Amniotic epithelial cell (primary cell): ENCODE data around the gene CCDC68.

Experiments
- DNase-seq: peaks from one replicate; pipeline ENCODE4 v3.0.0-alpha.2; 2010; ENCODE audit warnings: low read depth

CCDC68 gene

DNA sequence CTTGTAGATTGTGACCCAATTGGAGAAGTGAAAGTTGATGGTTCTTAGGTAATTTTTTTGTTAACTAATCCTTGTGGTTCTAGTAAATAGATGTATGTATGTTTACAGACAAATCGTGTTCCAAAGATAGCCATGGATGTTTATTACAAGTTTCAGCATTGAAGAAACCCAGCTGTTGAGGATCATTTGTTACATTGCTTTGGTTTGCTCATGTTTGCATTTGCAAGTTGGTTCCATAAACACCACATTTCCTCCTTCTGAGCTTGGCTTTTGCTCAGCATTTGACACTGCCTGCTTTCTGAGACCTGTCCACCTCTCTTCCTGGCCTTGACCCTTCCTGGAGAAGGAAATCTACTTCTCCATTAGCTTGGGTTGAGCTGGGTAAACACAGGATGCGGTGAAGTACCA lies 1.8 kb upstream of the CCDC68 start:
- DNase-seq, result peak; percentile 80

- no peak for DNase-seq
These were observed 936 bp upstream of the CCDC68 start for GRCh38 chr18:54960197-54960596.

GRCh38 chr18:54957996-54958395 lies 1.3 kb downstream of the CCDC68 start:
- DNase-seq, result peak; percentile 64

DNA sequence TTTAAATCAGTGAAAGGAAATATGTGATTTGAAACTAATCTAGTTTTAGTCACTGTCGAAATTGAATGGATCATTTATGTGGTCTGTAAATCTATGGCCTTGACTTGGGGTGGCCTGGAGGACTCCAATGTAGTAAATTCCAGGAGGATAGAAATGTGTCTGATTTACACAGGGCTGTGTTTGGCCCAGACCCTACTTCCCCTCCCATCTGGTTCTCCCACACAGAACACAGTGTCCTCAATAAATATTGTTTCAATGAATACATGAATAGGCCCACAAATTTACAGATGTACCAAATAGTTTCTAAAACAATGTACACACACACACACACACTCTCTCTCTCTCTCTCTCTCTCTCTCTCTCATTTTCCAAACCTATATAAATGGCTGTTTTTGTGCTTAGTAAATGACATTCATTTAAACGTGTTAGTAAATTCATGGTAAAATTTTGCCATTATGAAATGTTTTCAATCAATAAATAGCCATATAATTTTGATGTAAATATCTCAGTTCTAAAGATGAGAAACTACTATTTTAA lies 1.9 kb downstream of the CCDC68 start:
- DNase-seq, result peak; percentile 64

- DNase-seq, result no peak
These were observed 2.8 kb downstream of the CCDC68 start for GRCh38 chr18:54956506-54956905.

DNA sequence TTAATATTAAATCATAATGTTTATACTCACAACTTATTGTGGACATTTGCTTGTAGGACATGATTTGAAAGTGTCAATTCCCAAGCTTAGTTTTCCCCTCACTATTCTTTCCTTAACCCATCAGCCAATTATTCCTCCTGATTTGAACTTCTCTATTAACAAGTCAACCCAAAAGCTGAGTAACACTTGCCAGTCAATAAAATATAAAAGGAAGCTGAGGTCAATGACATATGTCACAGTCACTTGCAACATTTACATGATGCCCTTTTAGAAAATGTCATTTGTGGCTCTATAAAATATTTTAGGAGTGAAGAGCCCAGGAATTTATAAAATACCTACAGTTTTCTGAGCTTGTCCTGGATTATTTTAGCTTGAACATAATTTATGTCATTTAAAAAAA lies 7.2 kb downstream of the CCDC68 start:
- DNase-seq, result no peak

DNA sequence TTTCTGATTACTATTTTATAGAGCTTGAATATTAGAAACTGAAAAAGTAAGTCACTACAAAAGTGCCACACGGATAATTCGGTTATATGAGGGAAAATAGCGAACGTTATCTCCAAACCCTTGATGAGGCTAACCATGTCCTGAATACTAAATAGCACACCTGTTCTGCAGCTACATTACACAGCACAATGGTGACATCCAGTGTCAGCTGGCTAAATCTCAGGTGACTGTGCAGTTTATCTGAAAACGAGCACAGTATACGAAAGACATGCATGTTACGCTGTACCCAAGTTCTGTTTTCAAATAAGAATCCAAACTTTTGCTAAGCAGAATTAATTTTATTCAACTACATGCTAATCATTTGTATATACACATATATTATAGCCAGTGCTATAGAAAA lies 9.0 kb downstream of the CCDC68 start:
- DNase-seq, result no peak

GRCh38 chr18:54949588-54949987 lies 9.7 kb downstream of the CCDC68 start:
- no peak for DNase-seq

GRCh38 chr18:54948350-54948837 lies 10.9 kb downstream of the CCDC68 start:
- DNase-seq, result no peak

DNA sequence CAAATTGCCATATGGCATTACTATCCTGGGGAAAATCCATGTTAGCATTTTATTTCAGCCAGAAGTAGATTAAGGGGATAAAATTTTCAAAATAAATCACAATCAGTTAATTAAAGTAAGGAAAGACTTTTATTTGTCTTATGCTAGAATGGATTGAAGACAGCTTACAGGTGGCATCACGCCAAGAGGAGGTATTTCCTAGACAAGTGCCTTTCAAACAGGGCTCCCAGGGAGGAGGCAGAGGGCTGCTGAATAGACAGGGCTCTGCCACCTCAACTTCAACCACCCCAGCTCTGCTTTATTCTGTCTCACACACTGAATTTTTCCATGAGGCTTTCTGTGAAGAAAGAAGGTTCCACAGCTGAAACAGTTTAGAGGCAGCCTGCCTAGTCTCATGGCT lies 12.2 kb downstream of the CCDC68 start:
- peak; percentile 32 for DNase-seq

GRCh38 chr18:54946149-54946581 lies 13.1 kb downstream of the CCDC68 start:
- peak; percentile 42 for DNase-seq

GRCh38 chr18:54945576-54946125 lies 13.6 kb downstream of the CCDC68 start:
- DNase-seq, result no peak

- no peak for DNase-seq
These were observed 16.7 kb downstream of the CCDC68 start for GRCh38 chr18:54942569-54942968.

DNA sequence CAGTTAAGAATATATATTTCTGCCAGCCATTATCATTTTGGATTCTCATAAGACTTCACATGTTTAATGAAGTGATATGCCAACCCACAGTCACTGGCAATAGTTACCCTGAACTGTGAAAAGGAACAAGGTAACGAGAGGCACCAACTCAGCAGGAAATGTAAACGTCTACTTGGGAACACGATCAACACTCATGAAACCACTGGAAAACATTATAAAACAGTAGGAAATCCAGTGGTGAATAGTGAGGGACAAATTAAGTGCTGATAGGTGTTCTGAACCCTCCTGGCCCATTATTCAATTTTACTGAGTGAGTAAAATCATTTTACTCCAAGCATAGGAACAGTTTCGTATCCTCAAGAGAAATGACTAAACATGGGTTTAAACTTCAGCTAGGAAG lies 17.1 kb downstream of the CCDC68 start:
- DNase-seq, result no peak

DNA sequence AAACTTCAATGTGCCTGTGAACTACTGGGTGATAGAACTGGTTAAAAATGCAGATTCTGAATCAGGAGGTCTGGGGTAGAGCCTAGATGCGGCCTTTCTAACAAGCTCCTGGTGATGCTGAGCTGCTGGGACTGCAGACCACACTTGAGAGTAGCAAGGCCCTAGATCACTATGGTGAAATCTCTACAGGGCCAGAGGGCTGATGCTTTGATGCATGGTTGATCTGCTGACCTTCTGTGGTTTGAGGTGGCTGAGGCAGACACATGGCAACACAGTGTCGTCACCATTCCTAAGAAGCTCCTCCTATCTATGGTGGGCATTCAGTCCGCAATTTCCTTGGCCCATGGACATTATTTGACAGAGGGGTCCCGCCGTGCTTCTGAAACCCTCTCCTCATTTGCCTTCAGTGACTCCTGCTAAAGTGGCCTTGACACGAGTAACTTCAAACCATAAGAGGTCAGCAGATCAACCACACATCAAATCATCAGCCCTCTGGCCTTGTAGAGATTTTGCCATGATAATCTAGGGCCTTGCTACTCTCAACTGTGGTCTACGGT lies 19.8 kb downstream of the CCDC68 start:
- DNase-seq, result peak; percentile 95

DNA sequence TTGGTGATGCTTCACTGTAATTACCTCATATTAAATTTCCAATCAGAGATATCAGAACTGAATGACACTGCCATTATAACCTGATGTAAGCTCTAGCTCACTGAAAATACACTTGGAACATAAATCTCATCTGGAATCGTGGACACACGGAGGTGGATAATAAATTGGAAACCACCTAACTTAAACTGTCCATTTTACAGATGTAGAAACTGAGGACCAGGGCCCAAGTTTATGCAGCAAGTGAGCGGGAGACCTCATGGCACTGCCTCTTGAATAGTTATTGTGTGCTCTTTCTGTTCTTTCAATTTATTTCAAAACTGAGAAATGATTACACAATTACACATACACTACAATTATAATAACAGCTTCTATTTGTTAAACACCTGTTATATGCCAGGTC lies 20.8 kb downstream of the CCDC68 start:
- DNase-seq, result no peak

DNA sequence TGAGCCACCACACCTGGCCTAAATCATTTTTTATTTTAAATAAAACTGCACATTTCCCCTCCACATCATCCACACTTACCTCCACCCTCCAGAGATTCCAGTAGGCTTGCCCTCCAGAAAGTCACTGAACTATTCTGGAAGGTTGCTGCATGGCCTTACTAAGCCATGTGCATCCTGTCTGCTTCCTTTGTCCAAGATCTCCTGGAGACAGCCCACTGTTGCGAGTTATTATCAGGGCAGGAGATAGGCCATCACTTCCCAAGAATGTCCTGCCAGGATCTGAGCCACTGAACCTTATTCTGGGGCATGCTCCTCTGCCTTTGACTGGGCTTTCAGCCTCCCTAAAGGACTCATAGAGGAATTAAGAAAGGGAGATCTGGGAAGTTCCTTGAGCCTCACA lies 26.8 kb downstream of the CCDC68 start:
- no peak for DNase-seq

DNA sequence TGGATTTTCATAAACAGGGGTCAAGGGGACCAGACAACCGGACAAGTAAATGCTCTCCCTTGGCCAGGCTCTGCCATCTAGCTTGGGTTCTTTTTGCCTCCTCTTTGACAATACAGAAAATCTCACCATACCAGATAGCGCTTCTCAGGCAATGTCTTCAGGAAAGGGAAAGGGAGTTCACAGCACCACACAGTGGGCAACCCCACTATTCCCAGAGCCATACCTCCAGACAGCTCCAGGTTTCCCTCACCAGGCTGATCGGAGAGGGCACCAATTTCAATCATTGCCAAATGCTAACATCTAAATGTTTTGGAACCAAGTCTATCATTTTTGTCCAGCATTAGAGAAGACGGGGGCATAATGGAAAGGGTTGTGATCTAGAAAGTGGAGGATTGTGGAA lies 28.1 kb downstream of the CCDC68 start:
- DNase-seq, result no peak

DNA sequence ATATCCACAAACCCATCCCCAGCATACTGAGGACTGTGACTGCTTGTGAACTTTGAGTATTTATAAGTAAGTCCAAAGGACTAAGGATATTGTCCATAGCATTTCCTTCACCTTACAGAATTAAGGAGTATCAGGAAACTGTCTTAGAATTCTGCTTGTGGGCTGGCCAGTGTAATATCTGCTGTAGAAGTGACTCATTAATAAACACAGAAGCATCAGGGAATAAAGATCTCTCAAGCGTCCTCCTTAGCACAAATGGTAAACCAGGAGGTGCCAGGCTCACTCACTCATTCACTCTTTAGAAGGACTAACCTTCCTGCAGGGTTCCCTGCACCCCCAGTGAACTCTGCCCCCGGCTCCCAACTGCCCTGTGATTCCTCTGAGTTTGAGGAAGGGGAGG lies 31.0 kb downstream of the CCDC68 start:
- peak; percentile 58 for DNase-seq

DNA sequence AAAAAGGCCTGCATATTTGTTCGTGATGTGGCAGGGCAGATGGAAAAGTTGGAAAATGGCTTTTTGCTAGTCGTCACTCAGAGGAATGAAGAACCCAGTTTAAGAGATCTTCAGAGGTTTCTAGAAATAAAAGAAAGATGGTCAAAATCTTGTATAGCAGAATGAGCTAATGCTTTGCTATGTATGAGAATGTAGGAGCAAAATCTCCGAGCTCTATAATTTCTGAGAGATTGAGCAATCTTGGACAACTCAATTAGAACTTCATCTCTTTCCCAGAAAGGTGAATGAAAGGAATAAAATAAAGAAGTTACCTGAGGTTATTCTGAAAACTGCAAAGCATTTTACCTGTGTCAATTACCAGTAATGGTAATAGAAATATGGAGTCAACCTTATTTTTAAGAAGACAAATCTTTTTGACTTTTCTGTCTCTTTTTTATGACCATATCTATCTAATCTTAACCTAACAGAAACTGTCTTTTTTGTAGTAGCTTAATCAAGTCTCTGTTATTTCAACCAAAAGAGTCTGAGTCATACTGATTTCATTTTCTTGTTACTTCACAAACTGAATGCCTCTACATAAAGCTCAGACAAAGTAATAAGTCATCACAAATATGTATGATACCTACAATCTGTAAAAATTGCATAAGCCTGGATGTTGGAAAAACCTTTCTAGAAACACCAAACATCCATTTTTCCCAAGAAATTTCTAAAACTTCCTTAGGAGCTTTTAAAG lies 32.5 kb downstream of the CCDC68 start:
- peak; percentile 89 for DNase-seq

GRCh38 chr18:54924948-54925347 lies 34.3 kb downstream of the CCDC68 start:
- no peak for DNase-seq

- DNase-seq, result peak; percentile 35
These were observed 35.8 kb downstream of the CCDC68 start for GRCh38 chr18:54923339-54923956.

- DNase-seq, result no peak
These were observed 39.8 kb downstream of the CCDC68 start for GRCh38 chr18:54919412-54919811.
